Neural cell (in vitro differentiated cells): ENCODE results near the gene THBS2. TPM values are rescaled to one million over a fixed set of nuclear protein-coding genes. Genes with fewer than 3 reads are reported as not detected.

Experiments used
- H2AFZ ChIP-seq: fragments of 200-600, 300-800 bp; sonication (generic), shearing (Covaris generic); 2 replicates; pipeline ENCODE4 v1.6.0; 2014; ENCODE audit warnings: low read depth, mild to moderate bottlenecking, antibody characterized with exemption, low read length, moderate library complexity
- H3F3A ChIP-seq: fragments of 200-600 bp; shearing (Covaris generic); 2 replicates; pipeline ENCODE4 v1.6.1; 2016; ENCODE audit warnings: mild to moderate bottlenecking, moderate library complexity, mixed read lengths, antibody characterized with exemption, low read length; ENCODE audit not compliant: insufficient read depth, poor library complexity, severe bottlenecking
- H3K27ac ChIP-seq: fragments of 200-600, 300-800 bp; sonication (generic), shearing (Covaris generic); 2 replicates; pipeline ENCODE4 v1.5.1; 2014; ENCODE audit warnings: mild to moderate bottlenecking, low read length, moderate library complexity
- H3K27me3 ChIP-seq: fragments of 300-800, 200-600 bp; sonication (generic), shearing (Covaris generic); 2 replicates; pipeline ENCODE4 v1.6.0; 2014; ENCODE audit warnings: mild to moderate bottlenecking, low read depth, low read length, moderate library complexity; ENCODE audit not compliant: insufficient read depth
- H3K36me3 ChIP-seq: fragments of 300-800, 200-600 bp; sonication (generic), shearing (Covaris generic); 2 replicates; pipeline ENCODE4 v1.5.1; 2014; ENCODE audit warnings: mild to moderate bottlenecking, antibody characterized with exemption, low read length, moderate library complexity; ENCODE audit not compliant: insufficient read depth
- H3K4me2 ChIP-seq: fragments of 300-800, 200-600 bp; sonication (generic), shearing (Covaris generic); 2 replicates; pipeline ENCODE4 v1.6.0; 2014; ENCODE audit warnings: mild to moderate bottlenecking, low read length
- H3K4me3 ChIP-seq: fragments of 300-800, 200-600 bp; sonication (generic), shearing (Covaris generic); 2 replicates; pipeline ENCODE4 v1.5.1; 2014; ENCODE audit warnings: mild to moderate bottlenecking, low read length, moderate library complexity
- H3K79me2 ChIP-seq: fragments of 200-600 bp; shearing (Covaris generic); replicated peaks from 2 replicates; pipeline ENCODE4 v1.6.0; 2014; ENCODE audit warnings: mild to moderate bottlenecking, low read length, moderate library complexity; ENCODE audit not compliant: insufficient read depth
- H3K9ac ChIP-seq: fragments of 300-800, 200-600 bp; sonication (generic), shearing (Covaris generic); 2 replicates; pipeline ENCODE4 v1.6.1; 2016; ENCODE audit warnings: mild to moderate bottlenecking, low read length, mixed read lengths
- H3K9me2 ChIP-seq: fragments of 200-600 bp; shearing (Covaris generic); 2 replicates; pipeline ENCODE4 v1.6.1; 2016; ENCODE audit warnings: mild to moderate bottlenecking, low read length, mixed read lengths; ENCODE audit not compliant: insufficient read depth
- H3K9me3 ChIP-seq: fragments of 200-600, 300-800 bp; sonication (generic), shearing (Covaris generic); 2 replicates; pipeline ENCODE4 v1.6.1; 2016; ENCODE audit warnings: mild to moderate bottlenecking, mixed run types, low read length, moderate library complexity, mixed read lengths
- H4K20me1 ChIP-seq: fragments of 200-600 bp; shearing (Covaris generic); 2 replicates; pipeline ENCODE4 v1.6.1; 2016; ENCODE audit warnings: mild to moderate bottlenecking, mixed run types; ENCODE audit not compliant: insufficient read depth
- CTCF ChIP-seq: fragments of 450-650 bp; IDR thresholded peaks from 2 replicates; pipeline ENCODE4 v1.5.1; 2014; ENCODE audit warnings: antibody characterized with exemption, mild to moderate bottlenecking, moderate library complexity; ENCODE audit not compliant: poor library complexity, severe bottlenecking
- EP300 ChIP-seq: fragments of 450-650 bp; conservative IDR thresholded peaks from 2 replicates; pipeline ENCODE4 v1.6.1; 2014; ENCODE audit warnings: antibody characterized with exemption, mild to moderate bottlenecking, moderate library complexity; ENCODE audit not compliant: poor library complexity, severe bottlenecking
- EZH2 ChIP-seq: fragments of 200-600, 300-800 bp; shearing (Covaris generic), sonication (generic); IDR thresholded peaks from 2 replicates; pipeline ENCODE4 v1.6.1; 2014; ENCODE audit warnings: antibody characterized with exemption, low read length, borderline replicate concordance, mild to moderate bottlenecking; ENCODE audit not compliant: insufficient read depth, poor library complexity, severe bottlenecking
- MXI1 ChIP-seq: fragments of 450-650 bp; conservative IDR thresholded peaks from 2 replicates; pipeline ENCODE4 v1.6.1; 2014; ENCODE audit warnings: antibody characterized with exemption, mild to moderate bottlenecking; ENCODE audit not compliant: poor library complexity, severe bottlenecking
- POLR2AphosphoS5 ChIP-seq: IDR thresholded peaks from 2 replicates; pipeline ENCODE4 v1.6.1; 2012
- RAD21 ChIP-seq: fragments of 450-650 bp; conservative IDR thresholded peaks from 2 replicates; pipeline ENCODE4 v1.6.1; 2014; ENCODE audit warnings: antibody characterized with exemption, mild to moderate bottlenecking, moderate library complexity
- SMC3 ChIP-seq: fragments of 450-650 bp; conservative IDR thresholded peaks from 2 replicates; pipeline ENCODE4 v1.6.1; 2014; ENCODE audit warnings: antibody characterized with exemption, mild to moderate bottlenecking, moderate library complexity; ENCODE audit not compliant: poor library complexity
- TAF1 ChIP-seq: IDR thresholded peaks from 2 replicates; pipeline ENCODE4 v1.6.1; 2012; ENCODE audit warnings: low read depth
- polyA plus RNA-seq: library from polyadenylated mRNA; depleted of rRNA; stranded (reverse); fragments of >200 nt; gene quantifications from 2 replicates; pipeline ENCODE4 v1.2.3, GENCODE V29; 2014
- TF ChIP-seq, protein P1 (sequence below): IDR thresholded peaks from 2 replicates; pipeline ENCODE4 v1.6.1; 2012; ENCODE audit warnings: borderline replicate concordance

THBS2 gene
- polyA plus RNA-seq, 1 donor from 2014 or later = 0.88 TPM

DNA sequence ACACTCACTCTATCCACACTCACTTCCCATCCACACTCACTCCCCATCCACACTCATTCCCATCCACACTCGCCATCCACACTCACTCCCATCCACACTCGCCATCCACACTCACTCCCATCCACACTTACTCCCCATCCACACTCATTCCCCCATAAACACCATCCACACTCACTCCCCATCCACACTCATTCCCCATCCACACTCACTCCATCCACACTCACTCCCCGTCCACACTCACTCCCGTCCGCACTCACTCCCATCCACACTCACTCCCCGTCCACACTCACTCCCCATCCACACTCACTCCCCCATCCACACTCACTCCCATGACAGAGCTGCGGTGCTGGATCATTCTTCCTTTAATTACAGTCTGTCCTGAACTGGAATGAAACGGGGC lies 17.1 kb downstream of the THBS2 start:
- Histone ChIP-seq H2AFZ (no peak overlapping the region), H3K36me3 (no peaks in the 10 kb centered on the region), H3K27me3 (no peaks in the 10 kb centered on the region), H3K27ac (no peak overlapping the region), H3K9me2 (no peaks in the 10 kb centered on the region), H3K4me2 (no peak overlapping the region), H3F3A (no peaks in the 10 kb centered on the region), H3K9ac (no peak overlapping the region), H4K20me1 (no peaks in the 10 kb centered on the region), H3K9me3 (no peaks in the 10 kb centered on the region), H3K4me3 (no peak overlapping the region), H3K79me2 (no peaks in the 10 kb centered on the region)
- TF ChIP-seq CTCF (no peak), RAD21 (no peak), TAF1 (no peak), EP300 (no peak), EZH2 (no peak), POLR2AphosphoS5 (no peak), MXI1 (no peak), SMC3 (no peak)
- TF ChIP-seq, protein P1, sequence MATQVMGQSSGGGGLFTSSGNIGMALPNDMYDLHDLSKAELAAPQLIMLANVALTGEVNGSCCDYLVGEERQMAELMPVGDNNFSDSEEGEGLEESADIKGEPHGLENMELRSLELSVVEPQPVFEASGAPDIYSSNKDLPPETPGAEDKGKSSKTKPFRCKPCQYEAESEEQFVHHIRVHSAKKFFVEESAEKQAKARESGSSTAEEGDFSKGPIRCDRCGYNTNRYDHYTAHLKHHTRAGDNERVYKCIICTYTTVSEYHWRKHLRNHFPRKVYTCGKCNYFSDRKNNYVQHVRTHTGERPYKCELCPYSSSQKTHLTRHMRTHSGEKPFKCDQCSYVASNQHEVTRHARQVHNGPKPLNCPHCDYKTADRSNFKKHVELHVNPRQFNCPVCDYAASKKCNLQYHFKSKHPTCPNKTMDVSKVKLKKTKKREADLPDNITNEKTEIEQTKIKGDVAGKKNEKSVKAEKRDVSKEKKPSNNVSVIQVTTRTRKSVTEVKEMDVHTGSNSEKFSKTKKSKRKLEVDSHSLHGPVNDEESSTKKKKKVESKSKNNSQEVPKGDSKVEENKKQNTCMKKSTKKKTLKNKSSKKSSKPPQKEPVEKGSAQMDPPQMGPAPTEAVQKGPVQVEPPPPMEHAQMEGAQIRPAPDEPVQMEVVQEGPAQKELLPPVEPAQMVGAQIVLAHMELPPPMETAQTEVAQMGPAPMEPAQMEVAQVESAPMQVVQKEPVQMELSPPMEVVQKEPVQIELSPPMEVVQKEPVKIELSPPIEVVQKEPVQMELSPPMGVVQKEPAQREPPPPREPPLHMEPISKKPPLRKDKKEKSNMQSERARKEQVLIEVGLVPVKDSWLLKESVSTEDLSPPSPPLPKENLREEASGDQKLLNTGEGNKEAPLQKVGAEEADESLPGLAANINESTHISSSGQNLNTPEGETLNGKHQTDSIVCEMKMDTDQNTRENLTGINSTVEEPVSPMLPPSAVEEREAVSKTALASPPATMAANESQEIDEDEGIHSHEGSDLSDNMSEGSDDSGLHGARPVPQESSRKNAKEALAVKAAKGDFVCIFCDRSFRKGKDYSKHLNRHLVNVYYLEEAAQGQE = no peak

DNA sequence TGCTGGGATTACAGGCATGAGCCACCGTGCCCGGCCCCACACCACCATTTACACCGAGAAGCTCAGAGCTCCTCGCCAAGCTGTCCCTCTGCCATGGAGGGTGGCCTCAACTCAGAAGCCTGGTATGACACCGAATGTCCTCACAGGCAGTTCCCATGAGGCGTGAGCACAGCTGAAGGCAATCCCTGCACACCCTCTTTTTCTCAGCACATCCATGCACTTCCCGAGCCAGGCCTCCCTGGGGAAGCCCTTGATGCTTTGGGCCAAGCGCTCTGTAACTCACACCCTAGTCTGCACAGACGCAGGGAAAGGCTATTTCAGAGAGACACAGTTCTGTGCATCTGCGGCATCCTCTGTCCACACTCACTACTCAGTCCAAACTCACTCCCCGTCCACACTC lies 18.4 kb downstream of the THBS2 start:
- Histone ChIP-seq H3K9me2 (no peaks in the 10 kb centered on the region), H3K4me2 (no peak overlapping the region), H3F3A (no peaks in the 10 kb centered on the region), H3K27ac (no peak overlapping the region), H2AFZ (no peak overlapping the region), H3K9ac (no peak overlapping the region), H3K27me3 (no peaks in the 10 kb centered on the region), H3K4me3 (no peak overlapping the region), H3K9me3 (no peaks in the 10 kb centered on the region), H3K36me3 (no peaks in the 10 kb centered on the region), H3K79me2 (no peaks in the 10 kb centered on the region), H4K20me1 (no peaks in the 10 kb centered on the region)
- TF ChIP-seq CTCF = no peak
- no peak for TF ChIP-seq EZH2
- no peak for TF ChIP-seq EP300
- no peak for TF ChIP-seq RAD21
- TF ChIP-seq, protein P1 = no peak
